Measurements from ENCODE around the gene SNX24. TPM values are rescaled to one million over a fixed set of nuclear protein-coding genes. Genes with fewer than 3 reads are reported as not detected.
A peak's percentile ranks its signal among the peaks of the same experiment; 100 is the strongest.
"Not testable (repeated sequence)": the region's sequence is repeated elsewhere in the genome, so short reads cannot be mapped to it uniquely, and the experiment has no call there.

Gene SNX24
- total RNA-seq, 6 experiments from 2014 or later = 6.2 to 23.7 (median 12.5) TPM

DNA sequence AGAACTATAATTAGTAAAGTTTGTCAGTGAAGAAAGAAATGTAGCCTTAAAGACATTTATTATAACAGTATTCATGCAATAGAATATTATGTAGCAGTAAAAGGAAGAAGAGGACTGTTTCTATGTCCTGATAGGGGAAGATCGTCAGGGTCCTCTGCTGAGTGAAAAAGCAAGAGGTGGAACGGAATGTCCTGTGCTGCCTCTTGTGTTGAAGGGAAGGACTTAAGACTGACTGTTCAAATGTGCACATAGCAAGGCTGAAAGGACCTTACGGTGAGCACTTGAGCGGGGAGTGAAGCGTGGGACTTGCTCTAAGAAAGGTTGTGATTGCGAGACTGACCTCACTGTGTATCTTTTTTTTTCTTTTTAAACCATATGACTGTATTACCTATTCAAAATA lies 63.2 kb downstream of the SNX24 start:
- ATAC-seq (no peak), DNase-seq (no peak)
- no peaks in the 10 kb centered on the region for H3K4me1 ChIP-seq
- intact Hi-C loops (cut with DNase I) = loop anchor here in 1 of 2 donors (10.0 kb wide), 1 partner anchor 96 kb away; no protein-coding TSS in a partner anchor
- H3K27me3 ChIP-seq = no peaks in the 10 kb centered on the region
- TF ChIP-seq POLR2A (IDR thresholded peaks at IDR 0.05) = no peak
- TF ChIP-seq, protein P1, sequence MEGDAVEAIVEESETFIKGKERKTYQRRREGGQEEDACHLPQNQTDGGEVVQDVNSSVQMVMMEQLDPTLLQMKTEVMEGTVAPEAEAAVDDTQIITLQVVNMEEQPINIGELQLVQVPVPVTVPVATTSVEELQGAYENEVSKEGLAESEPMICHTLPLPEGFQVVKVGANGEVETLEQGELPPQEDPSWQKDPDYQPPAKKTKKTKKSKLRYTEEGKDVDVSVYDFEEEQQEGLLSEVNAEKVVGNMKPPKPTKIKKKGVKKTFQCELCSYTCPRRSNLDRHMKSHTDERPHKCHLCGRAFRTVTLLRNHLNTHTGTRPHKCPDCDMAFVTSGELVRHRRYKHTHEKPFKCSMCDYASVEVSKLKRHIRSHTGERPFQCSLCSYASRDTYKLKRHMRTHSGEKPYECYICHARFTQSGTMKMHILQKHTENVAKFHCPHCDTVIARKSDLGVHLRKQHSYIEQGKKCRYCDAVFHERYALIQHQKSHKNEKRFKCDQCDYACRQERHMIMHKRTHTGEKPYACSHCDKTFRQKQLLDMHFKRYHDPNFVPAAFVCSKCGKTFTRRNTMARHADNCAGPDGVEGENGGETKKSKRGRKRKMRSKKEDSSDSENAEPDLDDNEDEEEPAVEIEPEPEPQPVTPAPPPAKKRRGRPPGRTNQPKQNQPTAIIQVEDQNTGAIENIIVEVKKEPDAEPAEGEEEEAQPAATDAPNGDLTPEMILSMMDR (IDR thresholded peaks at IDR 0.05) = no peak
- no peaks in the 10 kb centered on the region for H3K9me3 ChIP-seq
- 95% methylated on average over 6 of the region's 6 CpGs for WGBS (ENCODE audit: insufficient coverage, low coverage, low lambda C conversion rate, missing lambda C conversion rate)
- no peak overlapping the region for H3K27ac ChIP-seq
- H3K36me3 ChIP-seq = no peaks in the 10 kb centered on the region
- H3K4me3 ChIP-seq = no peak overlapping the region

DNA sequence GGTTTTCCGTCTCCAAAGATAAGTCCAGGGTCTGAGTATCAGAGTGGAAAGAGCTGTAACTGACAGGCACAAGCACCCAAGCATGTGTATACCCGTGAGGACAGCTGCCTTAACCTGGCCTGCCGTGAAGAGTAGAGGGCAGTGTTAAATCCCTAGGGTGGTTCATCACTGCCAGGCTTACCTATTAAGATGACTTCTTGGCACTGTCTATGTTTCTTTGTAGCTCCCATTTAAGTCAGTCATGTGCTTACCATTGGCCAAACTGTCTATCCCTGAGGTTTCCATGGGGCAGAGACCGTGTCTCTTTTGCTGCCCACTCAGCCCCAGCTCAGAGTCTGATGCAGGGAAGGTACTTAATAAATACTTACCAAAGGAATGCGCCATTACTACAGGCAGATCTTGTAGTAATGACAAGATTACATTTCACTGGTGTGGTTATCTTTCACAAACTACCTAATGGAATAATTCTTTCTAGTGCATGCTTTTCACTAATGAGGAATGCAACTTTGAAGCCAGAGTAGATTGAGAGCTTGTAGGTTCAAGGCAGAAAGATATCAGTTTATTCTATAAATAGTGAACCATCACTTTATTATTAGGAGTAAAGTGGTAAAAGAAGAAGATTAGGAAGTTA lies 64.2 kb downstream of the SNX24 start:
- no peaks in the 10 kb centered on the region for H3K9me3 ChIP-seq
- intact Hi-C loops (cut with DNase I) = loop anchor here in 1 of 2 donors (10.0 kb wide), 1 partner anchor 95 kb away; no protein-coding TSS in a partner anchor
- no peak for ATAC-seq
- H3K27ac ChIP-seq = no peak overlapping the region
- H3K36me3 ChIP-seq = no peaks in the 10 kb centered on the region
- no peak for TF ChIP-seq POLR2A (IDR thresholded peaks at IDR 0.05)
- no peaks in the 10 kb centered on the region for H3K4me1 ChIP-seq
- no peak for DNase-seq
- no peak overlapping the region for H3K4me3 ChIP-seq
- no peaks in the 10 kb centered on the region for H3K27me3 ChIP-seq
- 87% methylated on average over 3 of the region's 5 CpGs for WGBS (ENCODE audit: insufficient coverage, low coverage, low lambda C conversion rate, missing lambda C conversion rate)

DNA sequence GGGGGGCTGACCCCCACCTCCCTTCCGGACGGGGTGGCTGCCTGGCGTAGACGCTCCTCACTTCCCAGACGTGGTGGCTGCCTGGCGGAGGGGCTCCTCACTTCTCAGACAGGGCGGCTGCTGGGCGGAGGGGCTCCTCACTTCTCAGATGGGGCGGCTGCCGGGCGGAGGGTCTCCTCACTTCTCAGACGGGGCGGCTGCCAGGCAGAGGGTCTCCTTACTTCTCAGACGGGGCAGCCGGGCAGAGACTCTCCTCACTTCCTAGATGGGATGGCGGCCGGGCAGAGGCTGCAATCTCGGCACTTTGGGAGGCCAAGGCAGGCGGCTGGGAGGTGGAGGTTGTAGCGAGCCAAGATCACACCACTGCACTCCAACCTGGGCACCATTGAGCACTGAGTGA lies 68.0 kb downstream of the SNX24 start:
- H3K4me3 ChIP-seq; DNase-seq; H3K9me3 ChIP-seq; H3K27ac ChIP-seq; ATAC-seq; H3K27me3 ChIP-seq; H3K36me3 ChIP-seq; intact Hi-C loops (cut with DNase I): not testable (repeated sequence)
- H3K4me1 ChIP-seq = peaks cover 0 to 17% (median 5%) of the 10 kb centered on the region in 4 donors
- WGBS (ENCODE audit: insufficient coverage, low coverage, low lambda C conversion rate, missing lambda C conversion rate) = no CpG with 5 or more reads among the region's 20 CpGs

DNA sequence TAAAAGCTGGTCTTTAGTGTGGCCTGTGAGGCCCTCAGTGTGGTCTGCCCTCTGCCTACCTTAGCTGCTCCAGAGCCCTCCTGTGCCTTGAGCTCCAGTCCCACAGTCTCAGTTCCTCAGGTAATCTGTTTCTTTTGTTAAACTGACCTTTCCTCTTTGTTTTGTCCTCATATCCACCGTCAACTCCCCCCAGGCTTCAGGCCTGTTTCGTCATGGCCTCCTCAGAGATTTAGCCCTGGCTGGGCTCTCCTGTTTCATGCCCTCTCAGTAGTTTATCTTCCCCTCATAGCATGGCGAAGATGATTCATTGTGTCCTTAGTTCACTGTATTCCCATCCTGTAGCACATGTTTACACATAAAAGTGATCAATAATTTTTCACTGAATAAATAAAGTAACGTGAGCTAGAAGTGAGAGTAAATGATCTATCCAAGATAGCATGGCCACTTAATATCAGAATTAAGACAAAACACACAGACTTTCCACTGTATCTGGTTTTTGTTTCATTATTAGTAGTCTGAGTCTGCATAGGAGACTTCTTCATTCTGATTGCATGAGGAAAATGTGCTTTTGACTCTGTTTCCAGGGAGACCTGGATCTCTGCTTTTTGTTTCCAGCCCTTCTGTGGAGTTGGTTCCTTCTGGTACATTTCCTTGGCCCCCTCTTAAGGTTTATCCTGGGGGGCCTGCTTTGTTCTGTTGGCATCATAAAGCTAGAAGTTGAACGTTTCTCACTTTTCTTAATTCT lies 70.5 kb downstream of the SNX24 start:
- ATAC-seq = peak; percentile 38 to 92 (median 55)
- TF ChIP-seq, protein P1 (IDR thresholded peaks at IDR 0.05) = no peak
- Histone ChIP-seq H3K4me1 (peaks cover 0 to 17% (median 5%) of the 10 kb centered on the region in 4 donors), H3K27ac (peak overlapping the region in 1 of 3 donors; percentile 5), H3K36me3 (no peaks in the 10 kb centered on the region), H3K4me3 (no peak overlapping the region), H3K9me3 (no peaks in the 10 kb centered on the region), H3K27me3 (no peaks in the 10 kb centered on the region)
- intact Hi-C loops (cut with DNase I) = no loop called here
- DNase-seq = no peak
- 41% methylated on average over 5 of the region's 5 CpGs for WGBS (ENCODE audit: insufficient coverage, low coverage, low lambda C conversion rate, missing lambda C conversion rate)

DNA sequence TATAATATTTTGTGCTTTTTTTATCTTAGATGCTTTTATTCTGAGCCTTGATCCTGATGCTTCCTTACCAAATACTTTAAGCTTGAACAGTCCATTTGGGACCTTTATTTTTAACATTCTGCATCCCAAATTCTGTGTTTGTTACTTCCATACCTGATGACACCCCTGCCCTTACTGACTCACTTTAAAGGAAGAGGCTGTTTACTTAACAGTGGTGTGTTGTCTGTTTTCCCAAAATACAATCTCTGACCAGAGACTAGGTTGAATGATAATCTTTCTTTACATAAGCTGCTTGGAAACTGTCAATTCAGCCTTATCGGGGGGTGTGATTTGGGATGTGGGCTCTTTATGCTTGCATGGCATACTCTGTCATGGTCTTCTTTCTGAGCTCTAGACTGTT lies 71.1 kb downstream of the SNX24 start:
- no peak overlapping the region for H3K27ac ChIP-seq
- WGBS (ENCODE audit: insufficient coverage, low coverage, low lambda C conversion rate, missing lambda C conversion rate) = 88% methylated on average over 1 of the region's 1 CpG
- intact Hi-C loops (cut with DNase I) = no loop called here
- H3K9me3 ChIP-seq = no peaks in the 10 kb centered on the region
- no peak for TF ChIP-seq POLR2A (IDR thresholded peaks at IDR 0.05)
- TF ChIP-seq, protein P1 (IDR thresholded peaks at IDR 0.05) = no peak
- no peaks in the 10 kb centered on the region for H3K27me3 ChIP-seq
- peak in 1 of 4 donors; percentile 78 for ATAC-seq
- H3K36me3 ChIP-seq = no peaks in the 10 kb centered on the region
- peaks cover 0 to 17% (median 5%) of the 10 kb centered on the region in 4 donors for H3K4me1 ChIP-seq
- no peak for DNase-seq
- H3K4me3 ChIP-seq = no peak overlapping the region

All from right lobe of liver (tissue), 6 donors.